ENCODE results near the gene MAST4. TPM values are rescaled to one million over a fixed set of nuclear protein-coding genes. Genes with fewer than 3 reads are reported as not detected.

Gene MAST4
- polyA plus RNA-seq, 2 donors = 18.3 to 22.2 TPM

- H3K27ac ChIP-seq (ENCODE audit: low read depth in 2 of 2, low read length in 1 of 2) = no peak overlapping the region
- peaks cover 0 to under 1% of the 10 kb centered on the region in 2 donors for H3K4me1 ChIP-seq (ENCODE audit: control insufficient read depth in 2 of 2, insufficient read depth in 2 of 2, low read length in 1 of 2)
- 69 to 70% methylated on average over 10 of the region's 10 CpGs for WGBS, 2 donors
- no peak overlapping the region for H3K4me3 ChIP-seq (ENCODE audit: low read depth in 1 of 2, low read length in 2 of 2)
- no peaks in the 10 kb centered on the region for H3K9me3 ChIP-seq (ENCODE audit: control insufficient read depth in 2 of 2, insufficient read depth in 1 of 2, low read depth in 1 of 2, low read length in 1 of 2)
- no peaks in the 10 kb centered on the region for H3K27me3 ChIP-seq (ENCODE audit: control insufficient read depth in 1 of 2, insufficient read depth in 2 of 2, low read length in 2 of 2)
- no peaks in the 10 kb centered on the region for H3K36me3 ChIP-seq (ENCODE audit: control insufficient read depth in 2 of 2, insufficient read depth in 2 of 2, low read length in 1 of 2)
Observed at GRCh38 chr5:66848749-66849641, 252.8 kb downstream of the MAST4 start.

- WGBS, 2 donors = 51 to 69% methylated on average over 1 of the region's 1 CpG
- no peak overlapping the region for H3K4me3 ChIP-seq (ENCODE audit: low read depth in 1 of 2, low read length in 2 of 2)
- no peaks in the 10 kb centered on the region for H3K36me3 ChIP-seq (ENCODE audit: control insufficient read depth in 2 of 2, insufficient read depth in 2 of 2, low read length in 1 of 2)
- no peaks in the 10 kb centered on the region for H3K9me3 ChIP-seq (ENCODE audit: control insufficient read depth in 2 of 2, insufficient read depth in 1 of 2, low read depth in 1 of 2, low read length in 1 of 2)
- no peaks in the 10 kb centered on the region for H3K4me1 ChIP-seq (ENCODE audit: control insufficient read depth in 2 of 2, insufficient read depth in 2 of 2, low read length in 1 of 2)
- no peak overlapping the region for H3K27ac ChIP-seq (ENCODE audit: low read depth in 2 of 2, low read length in 1 of 2)
- no peaks in the 10 kb centered on the region for H3K27me3 ChIP-seq (ENCODE audit: control insufficient read depth in 1 of 2, insufficient read depth in 2 of 2, low read length in 2 of 2)
Observed at GRCh38 chr5:66849803-66850202, 253.6 kb downstream of the MAST4 start.

- Histone ChIP-seq H3K4me3 (ENCODE audit: low read depth in 1 of 2, low read length in 2 of 2) (no peak overlapping the region), H3K36me3 (ENCODE audit: control insufficient read depth in 2 of 2, insufficient read depth in 2 of 2, low read length in 1 of 2) (no peaks in the 10 kb centered on the region), H3K9me3 (ENCODE audit: control insufficient read depth in 2 of 2, insufficient read depth in 1 of 2, low read depth in 1 of 2, low read length in 1 of 2) (no peaks in the 10 kb centered on the region), H3K27me3 (ENCODE audit: control insufficient read depth in 1 of 2, insufficient read depth in 2 of 2, low read length in 2 of 2) (no peaks in the 10 kb centered on the region), H3K4me1 (ENCODE audit: control insufficient read depth in 2 of 2, insufficient read depth in 2 of 2, low read length in 1 of 2) (no peaks in the 10 kb centered on the region), H3K27ac (ENCODE audit: low read depth in 2 of 2, low read length in 1 of 2) (no peak overlapping the region)
- WGBS, 2 donors = 61 to 70% methylated on average over 5 of the region's 5 CpGs
Observed at GRCh38 chr5:66850354-66851075, 254.3 kb downstream of the MAST4 start.

- H3K36me3 ChIP-seq (ENCODE audit: control insufficient read depth in 2 of 2, insufficient read depth in 2 of 2, low read length in 1 of 2) = no peaks in the 10 kb centered on the region
- no peak overlapping the region for H3K4me3 ChIP-seq (ENCODE audit: low read depth in 1 of 2, low read length in 2 of 2)
- 45 to 55% methylated on average over 2 of the region's 2 CpGs for WGBS, 2 donors
- no peak overlapping the region for H3K27ac ChIP-seq (ENCODE audit: low read depth in 2 of 2, low read length in 1 of 2)
- no peaks in the 10 kb centered on the region for H3K4me1 ChIP-seq (ENCODE audit: control insufficient read depth in 2 of 2, insufficient read depth in 2 of 2, low read length in 1 of 2)
- no peaks in the 10 kb centered on the region for H3K27me3 ChIP-seq (ENCODE audit: control insufficient read depth in 1 of 2, insufficient read depth in 2 of 2, low read length in 2 of 2)
- H3K9me3 ChIP-seq (ENCODE audit: control insufficient read depth in 2 of 2, insufficient read depth in 1 of 2, low read depth in 1 of 2, low read length in 1 of 2) = no peaks in the 10 kb centered on the region
Observed at GRCh38 chr5:66851306-66851705, 255.1 kb downstream of the MAST4 start.

GRCh38 chr5:66854416-66854815 is 258.2 kb downstream of the MAST4 start:
- H3K27me3 ChIP-seq (ENCODE audit: control insufficient read depth in 1 of 2, insufficient read depth in 2 of 2, low read length in 2 of 2) = no peaks in the 10 kb centered on the region
- WGBS, 2 donors = 85 to 88% methylated on average over 4 of the region's 4 CpGs
- no peaks in the 10 kb centered on the region for H3K36me3 ChIP-seq (ENCODE audit: control insufficient read depth in 2 of 2, insufficient read depth in 2 of 2, low read length in 1 of 2)
- no peak overlapping the region for H3K4me3 ChIP-seq (ENCODE audit: low read depth in 1 of 2, low read length in 2 of 2)
- no peaks in the 10 kb centered on the region for H3K4me1 ChIP-seq (ENCODE audit: control insufficient read depth in 2 of 2, insufficient read depth in 2 of 2, low read length in 1 of 2)
- no peaks in the 10 kb centered on the region for H3K9me3 ChIP-seq (ENCODE audit: control insufficient read depth in 2 of 2, insufficient read depth in 1 of 2, low read depth in 1 of 2, low read length in 1 of 2)
- H3K27ac ChIP-seq (ENCODE audit: low read depth in 2 of 2, low read length in 1 of 2) = no peak overlapping the region

- H3K27me3 ChIP-seq (ENCODE audit: control insufficient read depth in 1 of 2, insufficient read depth in 2 of 2, low read length in 2 of 2) = no peaks in the 10 kb centered on the region
- no peak overlapping the region for H3K27ac ChIP-seq (ENCODE audit: low read depth in 2 of 2, low read length in 1 of 2)
- H3K4me1 ChIP-seq (ENCODE audit: control insufficient read depth in 2 of 2, insufficient read depth in 2 of 2, low read length in 1 of 2) = no peaks in the 10 kb centered on the region
- H3K9me3 ChIP-seq (ENCODE audit: control insufficient read depth in 2 of 2, insufficient read depth in 1 of 2, low read depth in 1 of 2, low read length in 1 of 2) = no peaks in the 10 kb centered on the region
- 80 to 86% methylated on average over 2 of the region's 2 CpGs for WGBS, 2 donors
- no peaks in the 10 kb centered on the region for H3K36me3 ChIP-seq (ENCODE audit: control insufficient read depth in 2 of 2, insufficient read depth in 2 of 2, low read length in 1 of 2)
- no peak overlapping the region for H3K4me3 ChIP-seq (ENCODE audit: low read depth in 1 of 2, low read length in 2 of 2)
Observed at GRCh38 chr5:66856041-66856805, 260.0 kb downstream of the MAST4 start.

- Histone ChIP-seq H3K27me3 (ENCODE audit: control insufficient read depth in 1 of 2, insufficient read depth in 2 of 2, low read length in 2 of 2) (no peaks in the 10 kb centered on the region), H3K36me3 (ENCODE audit: control insufficient read depth in 2 of 2, insufficient read depth in 2 of 2, low read length in 1 of 2) (no peaks in the 10 kb centered on the region), H3K27ac (ENCODE audit: low read depth in 2 of 2, low read length in 1 of 2) (no peak overlapping the region), H3K4me1 (ENCODE audit: control insufficient read depth in 2 of 2, insufficient read depth in 2 of 2, low read length in 1 of 2) (no peaks in the 10 kb centered on the region), H3K4me3 (ENCODE audit: low read depth in 1 of 2, low read length in 2 of 2) (no peak overlapping the region), H3K9me3 (ENCODE audit: control insufficient read depth in 2 of 2, insufficient read depth in 1 of 2, low read depth in 1 of 2, low read length in 1 of 2) (no peaks in the 10 kb centered on the region)
- 73 to 85% methylated on average over 2 of the region's 2 CpGs for WGBS, 2 donors
Observed at GRCh38 chr5:66859526-66859925, 263.3 kb downstream of the MAST4 start.

GRCh38 chr5:66860199-66860975 is 264.2 kb downstream of the MAST4 start:
- no peaks in the 10 kb centered on the region for H3K27me3 ChIP-seq (ENCODE audit: control insufficient read depth in 1 of 2, insufficient read depth in 2 of 2, low read length in 2 of 2)
- 40 to 45% methylated on average over 7 of the region's 7 CpGs for WGBS, 2 donors
- no peak overlapping the region for H3K4me3 ChIP-seq (ENCODE audit: low read depth in 1 of 2, low read length in 2 of 2)
- no peak overlapping the region for H3K27ac ChIP-seq (ENCODE audit: low read depth in 2 of 2, low read length in 1 of 2)
- no peaks in the 10 kb centered on the region for H3K36me3 ChIP-seq (ENCODE audit: control insufficient read depth in 2 of 2, insufficient read depth in 2 of 2, low read length in 1 of 2)
- H3K9me3 ChIP-seq (ENCODE audit: control insufficient read depth in 2 of 2, insufficient read depth in 1 of 2, low read depth in 1 of 2, low read length in 1 of 2) = no peaks in the 10 kb centered on the region
- no peaks in the 10 kb centered on the region for H3K4me1 ChIP-seq (ENCODE audit: control insufficient read depth in 2 of 2, insufficient read depth in 2 of 2, low read length in 1 of 2)

- H3K9me3 ChIP-seq (ENCODE audit: control insufficient read depth in 2 of 2, insufficient read depth in 1 of 2, low read depth in 1 of 2, low read length in 1 of 2) = no peaks in the 10 kb centered on the region
- no peak overlapping the region for H3K27ac ChIP-seq (ENCODE audit: low read depth in 2 of 2, low read length in 1 of 2)
- no peak overlapping the region for H3K4me3 ChIP-seq (ENCODE audit: low read depth in 1 of 2, low read length in 2 of 2)
- no peaks in the 10 kb centered on the region for H3K27me3 ChIP-seq (ENCODE audit: control insufficient read depth in 1 of 2, insufficient read depth in 2 of 2, low read length in 2 of 2)
- H3K36me3 ChIP-seq (ENCODE audit: control insufficient read depth in 2 of 2, insufficient read depth in 2 of 2, low read length in 1 of 2) = no peaks in the 10 kb centered on the region
- no peaks in the 10 kb centered on the region for H3K4me1 ChIP-seq (ENCODE audit: control insufficient read depth in 2 of 2, insufficient read depth in 2 of 2, low read length in 1 of 2)
- 38 to 41% methylated on average over 1 of the region's 1 CpG for WGBS, 2 donors
Observed at GRCh38 chr5:66861402-66861801, 265.2 kb downstream of the MAST4 start.

Data from esophagus (tissue), 2 donors.